HepG2 (cell line): ENCODE data around the gene VIT. TPM values are rescaled to one million over a fixed set of nuclear protein-coding genes. Genes with fewer than 3 reads are reported as not detected.
A peak's percentile ranks its signal among the peaks of the same experiment; 100 is the strongest.

Source experiments
- ERF ChIP-seq: IDR thresholded peaks from 2 replicates; pipeline ENCODE4 v1.6.1; 2018; ENCODE audit warnings: missing biosample characterization, missing genetic modification reagents
- FOXA3 ChIP-seq: IDR thresholded peaks from 2 replicates; pipeline ENCODE4 v1.6.1; 2016; ENCODE audit warnings: missing genetic modification reagents, missing compliant biosample characterization
- NCOA2 ChIP-seq: sonication (generic); formaldehyde crosslinking; IDR thresholded peaks from 2 replicates; pipeline ENCODE4 v1.8.0; 2022; ENCODE audit warnings: inconsistent platforms
- NFYB ChIP-seq: sonication (generic); formaldehyde crosslinking; IDR thresholded peaks from 2 replicates; pipeline ENCODE4 v1.4.0; 2020; ENCODE audit warnings: missing genetic modification reagents
- RAD21 ChIP-seq: fragments of 450-650 bp; formaldehyde crosslinking; IDR thresholded peaks from 2 replicates; pipeline ENCODE4 v1.5.0; 2020; ENCODE audit warnings: mild to moderate bottlenecking
- RCOR2 ChIP-seq: IDR thresholded peaks from 2 replicates; pipeline ENCODE4 v1.6.1; 2016; ENCODE audit warnings: missing biosample characterization, missing genetic modification reagents
- RXRB ChIP-seq: IDR thresholded peaks from 2 replicates; pipeline ENCODE4 v1.6.1; 2016; ENCODE audit warnings: borderline replicate concordance, missing genetic modification reagents, missing compliant biosample characterization
- SMC3 ChIP-seq: IDR thresholded peaks from 2 replicates; pipeline ENCODE4 v1.6.1; 2011; ENCODE audit warnings: low read length, improper control_type of control experiment
- SOX13 ChIP-seq, 3 experiments: fragments of 450-650 bp in 1 of 3; sonication (generic) in 1 of 3; formaldehyde crosslinking in 1 of 3; IDR thresholded peaks in 2 of 3; conservative IDR thresholded peaks in 1 of 3; 2 replicates each; pipeline versions ENCODE4 v1.5.0 to v1.6.1; 2016 to 2020; ENCODE audit warnings: antibody characterized with exemption in 1 of 3, mild to moderate bottlenecking in 1 of 3, missing compliant biosample characterization in 1 of 3, missing genetic modification reagents in 1 of 3, moderate library complexity in 1 of 3
- TEAD3 ChIP-seq: optimal IDR thresholded peaks from 2 replicates; pipeline ENCODE3; 2016; ENCODE audit warnings: borderline replicate concordance
- THAP11 ChIP-seq: IDR thresholded peaks from 2 replicates; pipeline ENCODE4 v1.6.1; 2016; ENCODE audit warnings: missing biosample characterization, missing genetic modification reagents
- ZNF232 ChIP-seq: sonication (generic); formaldehyde crosslinking; IDR thresholded peaks from 2 replicates; pipeline ENCODE4 v1.4.0; 2020; ENCODE audit warnings: missing genetic modification reagents, borderline replicate concordance
- ZNF44 ChIP-seq: sonication (generic); formaldehyde crosslinking; IDR thresholded peaks from 2 replicates; pipeline ENCODE4 v1.5.1; 2020; ENCODE audit warnings: mild to moderate bottlenecking, missing genetic modification reagents
- polyA plus RNA-seq, 8 experiments: library from polyadenylated mRNA; depleted of rRNA in 3 of 8; stranded (reverse) in 7 of 8; unstranded in 1 of 8; fragments of >200 nt; fragmentation: Illumina TruSeq in 4 of 8; extraction: Trizol in 4 of 8; gene quantifications; 2 replicates each; pipeline versions ENCODE4 v1.2.1 to v1.2.3, GENCODE V29; 2011 to 2016; ENCODE audit warnings: low read depth in 4 of 8, missing spikeins in 1 of 8, mixed read lengths in 1 of 8; ENCODE audit not compliant: insufficient read depth in 1 of 8
- total RNA-seq, 5 experiments: library from RNA; depleted of rRNA; stranded (reverse); fragments of >200 nt; fragmentation: Illumina TruSeq; extraction: Trizol; gene quantifications; 2 replicates each; pipeline ENCODE4 v1.2.3, GENCODE V29; 2016; ENCODE audit warnings: low read depth in 1 of 5
- TF ChIP-seq, protein P1 (sequence below): IDR thresholded peaks from 2 replicates; pipeline ENCODE4 v1.6.1; 2016; ENCODE audit warnings: missing compliant biosample characterization, missing genetic modification reagents, borderline replicate concordance
- TF ChIP-seq, protein P2 (sequence below): sonication (generic); formaldehyde crosslinking; IDR thresholded peaks from 2 replicates; pipeline ENCODE4 v1.4.0; 2020; ENCODE audit warnings: missing genetic modification reagents
- TF ChIP-seq, protein P3 (sequence below): sonication (generic); formaldehyde crosslinking; IDR thresholded peaks from 2 replicates; pipeline ENCODE4 v1.4.0; 2020; ENCODE audit warnings: missing genetic modification reagents, borderline replicate concordance
- TF ChIP-seq, protein P4 (sequence below): sonication (generic); formaldehyde crosslinking; IDR thresholded peaks from 2 replicates; pipeline ENCODE4 v1.5.0; 2020; ENCODE audit warnings: mild to moderate bottlenecking, missing genetic modification reagents, moderate library complexity
- TF ChIP-seq, protein P5 (sequence below): sonication (generic); formaldehyde crosslinking; IDR thresholded peaks from 2 replicates; pipeline ENCODE4 v1.4.0; 2020; ENCODE audit warnings: missing genetic modification reagents, mild to moderate bottlenecking, borderline replicate concordance

Gene VIT
- total and polyA plus RNA-seq, 2 of the 13 experiments (the other 11 are each of a cell fraction or from before 2014, with no cell fraction given), result not detected

DNA sequence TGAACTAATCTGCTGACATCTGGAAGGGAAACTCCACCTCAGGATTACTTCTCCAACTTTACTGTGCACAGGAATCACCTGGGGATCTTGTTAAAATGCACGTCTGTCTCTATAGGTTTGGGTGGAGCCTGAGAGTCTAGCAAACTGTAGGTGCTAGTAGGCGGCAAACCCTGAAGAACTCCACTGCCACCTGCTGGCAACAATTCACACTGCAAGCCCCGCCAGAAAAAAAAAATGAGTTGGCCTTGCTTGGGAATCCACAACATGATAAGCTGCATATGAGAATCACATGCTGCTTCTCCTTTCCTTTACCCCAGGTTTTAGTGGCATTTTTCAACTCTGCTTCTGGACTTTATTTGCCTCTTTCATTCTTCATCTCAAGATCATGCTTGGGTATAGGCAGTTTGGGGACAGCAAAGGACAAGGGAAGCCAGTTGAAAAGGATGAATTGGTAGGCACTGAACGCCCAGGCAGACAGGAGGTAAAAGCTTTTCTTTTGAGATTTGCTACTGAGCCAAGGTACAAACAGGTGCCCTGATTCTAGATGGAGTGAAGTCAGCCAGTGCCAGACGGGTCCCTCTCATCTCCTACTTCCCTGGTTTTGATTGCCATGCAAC lies 88.8 kb downstream of the VIT start (continued):
- TF ChIP-seq, protein P1, sequence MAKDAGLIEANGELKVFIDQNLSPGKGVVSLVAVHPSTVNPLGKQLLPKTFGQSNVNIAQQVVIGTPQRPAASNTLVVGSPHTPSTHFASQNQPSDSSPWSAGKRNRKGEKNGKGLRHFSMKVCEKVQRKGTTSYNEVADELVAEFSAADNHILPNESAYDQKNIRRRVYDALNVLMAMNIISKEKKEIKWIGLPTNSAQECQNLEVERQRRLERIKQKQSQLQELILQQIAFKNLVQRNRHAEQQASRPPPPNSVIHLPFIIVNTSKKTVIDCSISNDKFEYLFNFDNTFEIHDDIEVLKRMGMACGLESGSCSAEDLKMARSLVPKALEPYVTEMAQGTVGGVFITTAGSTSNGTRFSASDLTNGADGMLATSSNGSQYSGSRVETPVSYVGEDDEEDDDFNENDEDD (CRISPR knock-in tag), result 0 out of 2 replicates have a peak, but pooled peaks have one; percentile 14
- TF ChIP-seq, protein P2, sequence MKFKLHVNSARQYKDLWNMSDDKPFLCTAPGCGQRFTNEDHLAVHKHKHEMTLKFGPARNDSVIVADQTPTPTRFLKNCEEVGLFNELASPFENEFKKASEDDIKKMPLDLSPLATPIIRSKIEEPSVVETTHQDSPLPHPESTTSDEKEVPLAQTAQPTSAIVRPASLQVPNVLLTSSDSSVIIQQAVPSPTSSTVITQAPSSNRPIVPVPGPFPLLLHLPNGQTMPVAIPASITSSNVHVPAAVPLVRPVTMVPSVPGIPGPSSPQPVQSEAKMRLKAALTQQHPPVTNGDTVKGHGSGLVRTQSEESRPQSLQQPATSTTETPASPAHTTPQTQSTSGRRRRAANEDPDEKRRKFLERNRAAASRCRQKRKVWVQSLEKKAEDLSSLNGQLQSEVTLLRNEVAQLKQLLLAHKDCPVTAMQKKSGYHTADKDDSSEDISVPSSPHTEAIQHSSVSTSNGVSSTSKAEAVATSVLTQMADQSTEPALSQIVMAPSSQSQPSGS, result no peak
- TF ChIP-seq, protein P3, sequence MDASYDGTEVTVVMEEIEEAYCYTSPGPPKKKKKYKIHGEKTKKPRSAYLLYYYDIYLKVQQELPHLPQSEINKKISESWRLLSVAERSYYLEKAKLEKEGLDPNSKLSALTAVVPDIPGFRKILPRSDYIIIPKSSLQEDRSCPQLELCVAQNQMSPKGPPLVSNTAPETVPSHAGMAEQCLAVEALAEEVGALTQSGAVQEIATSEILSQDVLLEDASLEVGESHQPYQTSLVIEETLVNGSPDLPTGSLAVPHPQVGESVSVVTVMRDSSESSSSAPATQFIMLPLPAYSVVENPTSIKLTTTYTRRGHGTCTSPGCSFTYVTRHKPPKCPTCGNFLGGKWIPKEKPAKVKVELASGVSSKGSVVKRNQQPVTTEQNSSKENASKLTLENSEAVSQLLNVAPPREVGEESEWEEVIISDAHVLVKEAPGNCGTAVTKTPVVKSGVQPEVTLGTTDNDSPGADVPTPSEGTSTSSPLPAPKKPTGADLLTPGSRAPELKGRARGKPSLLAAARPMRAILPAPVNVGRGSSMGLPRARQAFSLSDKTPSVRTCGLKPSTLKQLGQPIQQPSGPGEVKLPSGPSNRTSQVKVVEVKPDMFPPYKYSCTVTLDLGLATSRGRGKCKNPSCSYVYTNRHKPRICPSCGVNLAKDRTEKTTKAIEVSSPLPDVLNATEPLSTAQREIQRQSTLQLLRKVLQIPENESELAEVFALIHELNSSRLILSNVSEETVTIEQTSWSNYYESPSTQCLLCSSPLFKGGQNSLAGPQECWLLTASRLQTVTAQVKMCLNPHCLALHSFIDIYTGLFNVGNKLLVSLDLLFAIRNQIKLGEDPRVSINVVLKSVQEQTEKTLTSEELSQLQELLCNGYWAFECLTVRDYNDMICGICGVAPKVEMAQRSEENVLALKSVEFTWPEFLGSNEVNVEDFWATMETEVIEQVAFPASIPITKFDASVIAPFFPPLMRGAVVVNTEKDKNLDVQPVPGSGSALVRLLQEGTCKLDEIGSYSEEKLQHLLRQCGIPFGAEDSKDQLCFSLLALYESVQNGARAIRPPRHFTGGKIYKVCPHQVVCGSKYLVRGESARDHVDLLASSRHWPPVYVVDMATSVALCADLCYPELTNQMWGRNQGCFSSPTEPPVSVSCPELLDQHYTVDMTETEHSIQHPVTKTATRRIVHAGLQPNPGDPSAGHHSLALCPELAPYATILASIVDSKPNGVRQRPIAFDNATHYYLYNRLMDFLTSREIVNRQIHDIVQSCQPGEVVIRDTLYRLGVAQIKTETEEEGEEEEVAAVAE (CRISPR knock-in tag), result peak; percentile 11; the same call in 1 of the 2 replicates
- TF ChIP-seq SOX13 (IDR thresholded peaks at IDR 0.05) (no peak), SOX13 (CRISPR knock-in tag; conservative IDR thresholded peaks at IDR 0.05 in 1 of 2, IDR thresholded peaks at IDR 0.05 in 1 of 2) (0 out of 4 replicates have a peak, but pooled peaks of 1 of the 2 experiments have one; percentile 14), NCOA2 (CRISPR knock-in tag) (0 out of 2 replicates have a peak, but pooled peaks have one; percentile 10), NFYB (CRISPR knock-in tag) (no peak), RXRB (CRISPR knock-in tag) (no peak), RAD21 (CRISPR knock-in tag) (peak; percentile 53; the same call in 1 of the 2 replicates), TEAD3 (peak; percentile 97), THAP11 (CRISPR knock-in tag) (0 out of 2 replicates have a peak, but pooled peaks have one; percentile 11), SMC3 (peak; percentile 82), ZNF232 (CRISPR knock-in tag) (peak; percentile 32; the same call in 1 of the 2 replicates), ZNF44 (CRISPR knock-in tag) (0 out of 2 replicates have a peak, but pooled peaks have one; percentile 22), ERF (0 out of 2 replicates have a peak, but pooled peaks have one; percentile 44), RCOR2 (CRISPR knock-in tag) (no peak), FOXA3 (CRISPR knock-in tag) (no peak)
- TF ChIP-seq, protein P4, sequence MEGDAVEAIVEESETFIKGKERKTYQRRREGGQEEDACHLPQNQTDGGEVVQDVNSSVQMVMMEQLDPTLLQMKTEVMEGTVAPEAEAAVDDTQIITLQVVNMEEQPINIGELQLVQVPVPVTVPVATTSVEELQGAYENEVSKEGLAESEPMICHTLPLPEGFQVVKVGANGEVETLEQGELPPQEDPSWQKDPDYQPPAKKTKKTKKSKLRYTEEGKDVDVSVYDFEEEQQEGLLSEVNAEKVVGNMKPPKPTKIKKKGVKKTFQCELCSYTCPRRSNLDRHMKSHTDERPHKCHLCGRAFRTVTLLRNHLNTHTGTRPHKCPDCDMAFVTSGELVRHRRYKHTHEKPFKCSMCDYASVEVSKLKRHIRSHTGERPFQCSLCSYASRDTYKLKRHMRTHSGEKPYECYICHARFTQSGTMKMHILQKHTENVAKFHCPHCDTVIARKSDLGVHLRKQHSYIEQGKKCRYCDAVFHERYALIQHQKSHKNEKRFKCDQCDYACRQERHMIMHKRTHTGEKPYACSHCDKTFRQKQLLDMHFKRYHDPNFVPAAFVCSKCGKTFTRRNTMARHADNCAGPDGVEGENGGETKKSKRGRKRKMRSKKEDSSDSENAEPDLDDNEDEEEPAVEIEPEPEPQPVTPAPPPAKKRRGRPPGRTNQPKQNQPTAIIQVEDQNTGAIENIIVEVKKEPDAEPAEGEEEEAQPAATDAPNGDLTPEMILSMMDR (CRISPR knock-in tag), result peak; percentile 89
- TF ChIP-seq, protein P5, sequence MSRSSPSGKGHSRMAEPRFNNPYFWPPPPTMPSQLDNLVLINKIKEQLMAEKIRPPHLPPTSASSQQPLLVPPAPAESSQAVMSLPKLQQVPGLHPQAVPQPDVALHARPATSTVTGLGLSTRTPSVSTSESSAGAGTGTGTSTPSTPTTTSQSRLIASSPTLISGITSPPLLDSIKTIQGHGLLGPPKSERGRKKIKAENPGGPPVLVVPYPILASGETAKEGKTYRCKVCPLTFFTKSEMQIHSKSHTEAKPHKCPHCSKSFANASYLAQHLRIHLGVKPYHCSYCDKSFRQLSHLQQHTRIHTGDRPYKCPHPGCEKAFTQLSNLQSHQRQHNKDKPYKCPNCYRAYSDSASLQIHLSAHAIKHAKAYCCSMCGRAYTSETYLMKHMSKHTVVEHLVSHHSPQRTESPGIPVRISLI (CRISPR knock-in tag), result peak; percentile 96
- TF ChIP-seq, all 625 proteins: peak for 23
